Panc1 (cell line): ENCODE measurements around the gene NUP153. TPM values are rescaled to one million over a fixed set of nuclear protein-coding genes. Genes with fewer than 3 reads are reported as not detected.

Experiments
- ATAC-seq: fragments of 200-7000 bp; cut with Tn5 transposase; 2 replicates; pipeline ENCODE4 v1.9.1; 2020; ENCODE audit warnings: mild to moderate bottlenecking, moderate library complexity
- BruUV-seq: library from RNA; stranded (reverse); fragments of 400-500 nt; replicated peaks from 2 replicates; lab custom pipeline; 2021; lab: Mats Ljungman, UMichigan
- CTCF ChIA-PET: fragments of 300-600 bp; sonication (Branson Sonifier 250); formaldehyde crosslinking; loops from one replicate; lab custom pipeline; 2022; ENCODE audit warnings: antibody characterized with exemption; lab: Charles Lee
- POLR2A ChIA-PET: fragments of 300-600 bp; sonication (Branson Sonifier 250); formaldehyde crosslinking; loops from one replicate; lab custom pipeline; 2022; ENCODE audit warnings: antibody characterized with exemption; lab: Charles Lee
- DNase-seq: peaks from one replicate; pipeline ENCODE4 v3.0.0-alpha.2; 2010; ENCODE audit warnings: low read depth, low spot score
- H3K27ac ChIP-seq: 2 replicates; pipeline ENCODE4 v1.5.1; 2011; ENCODE audit warnings: mild to moderate bottlenecking, low read length, inconsistent platforms
- H3K27me3 ChIP-seq: fragments of 200-500 bp; sonication (Bioruptor generic); 2 replicates; pipeline ENCODE4 v1.6.0; 2014; ENCODE audit warnings: low read length, inconsistent platforms; ENCODE audit not compliant: control insufficient read depth, insufficient read depth
- H3K36me3 ChIP-seq: fragments of 200-500 bp; sonication (Bioruptor generic); 2 replicates; pipeline ENCODE4 v1.5.1; 2014; ENCODE audit warnings: inconsistent platforms, mild to moderate bottlenecking, low read length, moderate library complexity; ENCODE audit not compliant: control insufficient read depth, insufficient read depth
- H3K4me1 ChIP-seq: 2 replicates; pipeline ENCODE4 v1.5.1; 2011; ENCODE audit warnings: inconsistent platforms, mild to moderate bottlenecking, low read length, moderate library complexity; ENCODE audit not compliant: control insufficient read depth, insufficient read depth
- H3K4me3 ChIP-seq, 2 experiments: 2 replicates each; pipeline ENCODE4 v1.5.1; 2011 to 2012; ENCODE audit warnings: low read depth in 2 of 2, low read length in 2 of 2, mild to moderate bottlenecking in 2 of 2, inconsistent platforms in 1 of 2, moderate library complexity in 1 of 2
- H3K9me3 ChIP-seq: fragments of 200-500 bp; sonication (Bioruptor generic); 2 replicates; pipeline ENCODE4 v1.5.1; 2014; ENCODE audit warnings: low read depth, mild to moderate bottlenecking, inconsistent platforms, low read length, moderate library complexity; ENCODE audit not compliant: control insufficient read depth, insufficient read depth
- POLR2AphosphoS5 ChIP-seq: IDR thresholded peaks from 2 replicates; pipeline ENCODE4 v1.6.1; 2012; ENCODE audit warnings: mild to moderate bottlenecking, low read depth, low read length, moderate library complexity
- SIN3A ChIP-seq: IDR thresholded peaks from 2 replicates; pipeline ENCODE4 v1.6.1; 2012; ENCODE audit warnings: low read depth, mild to moderate bottlenecking, low read length, moderate library complexity, borderline replicate concordance; ENCODE audit not compliant: insufficient read depth
- TCF7L2 ChIP-seq: IDR thresholded peaks from 2 replicates; pipeline ENCODE4 v1.6.1; 2011; ENCODE audit warnings: mild to moderate bottlenecking, low read depth, low read length, inconsistent platforms
- in situ Hi-C: cut with HindIII; loops from 2 replicates; pipeline ENCODE4 v1.10.0; 2016; ENCODE audit warnings: low sequenced_read_pairs, low pct_unique_long_range_greater_than_20kb
- intact Hi-C: fragments of 100-400 bp; cut with micrococcal nuclease; formaldehyde crosslinking; loops from one replicate; pipeline ENCODE4 v1.10.0; 2022; ENCODE audit not compliant: unreplicated experiment
- total RNA-seq: library from RNA; stranded (reverse); gene quantifications from one replicate; pipeline ENCODE4 v1.2.1, GENCODE V29; 2021; ENCODE audit not compliant: unreplicated experiment
- TF ChIP-seq, protein P1 (sequence below): fragments of 450-650 bp; IDR thresholded peaks from 2 replicates; pipeline ENCODE4 v1.5.1; 2017; ENCODE audit warnings: mild to moderate bottlenecking
- TF ChIP-seq, protein P2 (sequence below), 2 experiments: IDR thresholded peaks; 2 replicates each; pipeline ENCODE4 v1.6.1; 2011 to 2012; ENCODE audit warnings: low read depth in 2 of 2, control low read depth in 1 of 2, low read length in 1 of 2, mild to moderate bottlenecking in 1 of 2, moderate library complexity in 1 of 2; ENCODE audit not compliant: insufficient read depth in 1 of 2

NUP153 gene
- total RNA-seq, 1 experiment from 2014 or later: 62.0 TPM

DNA sequence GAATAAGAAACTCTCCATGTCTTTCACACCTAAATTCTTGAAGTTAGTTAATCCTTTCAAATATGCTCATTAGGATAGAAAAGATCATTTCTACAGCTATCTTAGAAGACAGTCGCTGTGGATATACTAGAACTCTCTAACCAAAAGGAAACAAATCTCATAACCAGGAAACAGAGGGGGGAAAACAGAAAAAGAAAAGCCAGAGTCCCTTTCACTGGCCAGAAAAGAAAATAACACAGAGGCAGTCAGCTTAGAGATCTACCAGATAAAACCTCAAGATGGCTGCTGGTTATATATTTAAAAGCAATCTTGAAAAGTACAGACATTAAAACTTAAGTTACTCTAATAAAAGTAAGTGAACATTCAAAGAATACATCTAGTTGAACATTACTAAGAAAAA, 19.6 kb downstream of the NUP153 start:
- TF ChIP-seq POLR2AphosphoS5 (no peak), TCF7L2 (no peak), SIN3A (no peak)
- TF ChIP-seq, protein P1, sequence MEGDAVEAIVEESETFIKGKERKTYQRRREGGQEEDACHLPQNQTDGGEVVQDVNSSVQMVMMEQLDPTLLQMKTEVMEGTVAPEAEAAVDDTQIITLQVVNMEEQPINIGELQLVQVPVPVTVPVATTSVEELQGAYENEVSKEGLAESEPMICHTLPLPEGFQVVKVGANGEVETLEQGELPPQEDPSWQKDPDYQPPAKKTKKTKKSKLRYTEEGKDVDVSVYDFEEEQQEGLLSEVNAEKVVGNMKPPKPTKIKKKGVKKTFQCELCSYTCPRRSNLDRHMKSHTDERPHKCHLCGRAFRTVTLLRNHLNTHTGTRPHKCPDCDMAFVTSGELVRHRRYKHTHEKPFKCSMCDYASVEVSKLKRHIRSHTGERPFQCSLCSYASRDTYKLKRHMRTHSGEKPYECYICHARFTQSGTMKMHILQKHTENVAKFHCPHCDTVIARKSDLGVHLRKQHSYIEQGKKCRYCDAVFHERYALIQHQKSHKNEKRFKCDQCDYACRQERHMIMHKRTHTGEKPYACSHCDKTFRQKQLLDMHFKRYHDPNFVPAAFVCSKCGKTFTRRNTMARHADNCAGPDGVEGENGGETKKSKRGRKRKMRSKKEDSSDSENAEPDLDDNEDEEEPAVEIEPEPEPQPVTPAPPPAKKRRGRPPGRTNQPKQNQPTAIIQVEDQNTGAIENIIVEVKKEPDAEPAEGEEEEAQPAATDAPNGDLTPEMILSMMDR: no peak
- TF ChIP-seq, protein P2, sequence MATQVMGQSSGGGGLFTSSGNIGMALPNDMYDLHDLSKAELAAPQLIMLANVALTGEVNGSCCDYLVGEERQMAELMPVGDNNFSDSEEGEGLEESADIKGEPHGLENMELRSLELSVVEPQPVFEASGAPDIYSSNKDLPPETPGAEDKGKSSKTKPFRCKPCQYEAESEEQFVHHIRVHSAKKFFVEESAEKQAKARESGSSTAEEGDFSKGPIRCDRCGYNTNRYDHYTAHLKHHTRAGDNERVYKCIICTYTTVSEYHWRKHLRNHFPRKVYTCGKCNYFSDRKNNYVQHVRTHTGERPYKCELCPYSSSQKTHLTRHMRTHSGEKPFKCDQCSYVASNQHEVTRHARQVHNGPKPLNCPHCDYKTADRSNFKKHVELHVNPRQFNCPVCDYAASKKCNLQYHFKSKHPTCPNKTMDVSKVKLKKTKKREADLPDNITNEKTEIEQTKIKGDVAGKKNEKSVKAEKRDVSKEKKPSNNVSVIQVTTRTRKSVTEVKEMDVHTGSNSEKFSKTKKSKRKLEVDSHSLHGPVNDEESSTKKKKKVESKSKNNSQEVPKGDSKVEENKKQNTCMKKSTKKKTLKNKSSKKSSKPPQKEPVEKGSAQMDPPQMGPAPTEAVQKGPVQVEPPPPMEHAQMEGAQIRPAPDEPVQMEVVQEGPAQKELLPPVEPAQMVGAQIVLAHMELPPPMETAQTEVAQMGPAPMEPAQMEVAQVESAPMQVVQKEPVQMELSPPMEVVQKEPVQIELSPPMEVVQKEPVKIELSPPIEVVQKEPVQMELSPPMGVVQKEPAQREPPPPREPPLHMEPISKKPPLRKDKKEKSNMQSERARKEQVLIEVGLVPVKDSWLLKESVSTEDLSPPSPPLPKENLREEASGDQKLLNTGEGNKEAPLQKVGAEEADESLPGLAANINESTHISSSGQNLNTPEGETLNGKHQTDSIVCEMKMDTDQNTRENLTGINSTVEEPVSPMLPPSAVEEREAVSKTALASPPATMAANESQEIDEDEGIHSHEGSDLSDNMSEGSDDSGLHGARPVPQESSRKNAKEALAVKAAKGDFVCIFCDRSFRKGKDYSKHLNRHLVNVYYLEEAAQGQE (IDR thresholded peaks at IDR 0.05; ENCODE audit: insufficient read depth in 1 of 2, low read depth in 2 of 2, low read length in 1 of 2): no peak
- no peak overlapping the region for H3K4me3 ChIP-seq
- BruUV-seq: no TSS peak
- DNase-seq: no peak
- no peaks in the 10 kb centered on the region for H3K9me3 ChIP-seq
- in situ Hi-C loops (no loop called here), intact Hi-C loops (no loop called here)
- peaks cover 9% of the 10 kb centered on the region; the same call in 1 of the 2 replicates for H3K36me3 ChIP-seq
- H3K27me3 ChIP-seq: no peaks in the 10 kb centered on the region
- CTCF ChIA-PET: no interaction called here
- no peaks in the 10 kb centered on the region for H3K4me1 ChIP-seq
- POLR2A ChIA-PET: no interaction called here
- no peak for ATAC-seq
- H3K27ac ChIP-seq: no peak overlapping the region

DNA sequence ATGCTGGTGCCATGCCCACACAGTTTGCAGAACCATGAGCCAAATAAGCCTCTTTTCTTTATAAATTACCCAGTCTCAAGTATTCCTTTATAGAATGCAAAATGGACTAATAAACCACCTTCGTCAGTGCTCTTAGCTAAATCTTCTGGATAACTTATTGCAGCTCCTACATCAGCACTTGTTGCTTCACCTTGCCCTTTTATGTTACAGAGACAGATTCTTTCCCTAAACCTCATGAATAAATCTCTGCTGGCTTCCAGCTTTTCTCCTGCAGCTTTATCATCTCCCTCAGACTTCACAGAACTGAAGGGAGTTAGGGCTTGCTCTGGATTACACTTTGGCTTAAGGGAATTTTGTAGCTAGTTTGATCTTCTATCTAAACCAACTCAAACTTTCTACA, 22.6 kb downstream of the NUP153 start:
- in situ Hi-C loops: no loop called here
- no peak for DNase-seq
- no peaks in the 10 kb centered on the region for H3K9me3 ChIP-seq
- ATAC-seq: no peak
- peaks cover 9% of the 10 kb centered on the region; the same call in 1 of the 2 replicates for H3K36me3 ChIP-seq
- ChIA-PET POLR2A (no interaction called here), CTCF (no interaction called here)
- H3K27me3 ChIP-seq: no peaks in the 10 kb centered on the region
- intact Hi-C loops: no loop called here
- BruUV-seq: no TSS peak
- H3K4me1 ChIP-seq: no peaks in the 10 kb centered on the region
- TF ChIP-seq, protein P1: no peak
- TF ChIP-seq TCF7L2: no peak
- TF ChIP-seq, protein P2 (IDR thresholded peaks at IDR 0.05; ENCODE audit: insufficient read depth in 1 of 2, low read depth in 2 of 2, low read length in 1 of 2): no peak
- no peak for TF ChIP-seq POLR2AphosphoS5
- no peak for TF ChIP-seq SIN3A
- no peak overlapping the region for H3K4me3 ChIP-seq
- H3K27ac ChIP-seq: no peak overlapping the region
